ENCODE measurements around the gene PRR36. TPM values are rescaled to one million over a fixed set of nuclear protein-coding genes. Genes with fewer than 3 reads are reported as not detected.

PRR36 gene
- total RNA-seq, 1 experiment from 2014 or later, result 21.9 TPM

GRCh38 chr19:7908078-7908699 is 34.0 kb upstream of the PRR36 start:
- no peak overlapping the region for H3K4me3 Mint-ChIP-seq

More at GRCh38 chr19:7908078-7908699, 34.0 kb upstream of the PRR36 start:
- H3K27me3 Mint-ChIP-seq (ENCODE audit: low read depth), result peaks cover 4% of the 10 kb centered on the region
- ATAC-seq (peak; percentile 8; the same call in 1 of the 2 replicates), DNase-seq (ENCODE audit: low spot score) (no peak)
- TF ChIP-seq E2F5 (CRISPR knock-in tag; IDR thresholded peaks at IDR 0.05) (no peak), SP1 (CRISPR knock-in tag; conservative IDR thresholded peaks at IDR 0.05) (no peak), TEAD1 (CRISPR knock-in tag; IDR thresholded peaks at IDR 0.05) (no peak), GABPB1 (CRISPR knock-in tag; IDR thresholded peaks at IDR 0.05) (no peak), PRRX2 (CRISPR knock-in tag; IDR thresholded peaks at IDR 0.05) (no peak), TP53 (CRISPR knock-in tag; IDR thresholded peaks at IDR 0.05) (no peak), GRHL2 (CRISPR knock-in tag; IDR thresholded peaks at IDR 0.05; ENCODE audit: insufficient replicate concordance, severe bottlenecking) (no peak), CREM (CRISPR knock-in tag; IDR thresholded peaks at IDR 0.05) (no peak), FOXP4 (CRISPR knock-in tag; IDR thresholded peaks at IDR 0.05) (no peak), MYBL2 (CRISPR knock-in tag; IDR thresholded peaks at IDR 0.05) (no peak), NFE2L1 (CRISPR knock-in tag; IDR thresholded peaks at IDR 0.05) (no peak), JAZF1 (CRISPR knock-in tag; IDR thresholded peaks at IDR 0.05) (no peak), ZNF416 (CRISPR knock-in tag; IDR thresholded peaks at IDR 0.05) (no peak)
- TF ChIP-seq, protein P1, sequence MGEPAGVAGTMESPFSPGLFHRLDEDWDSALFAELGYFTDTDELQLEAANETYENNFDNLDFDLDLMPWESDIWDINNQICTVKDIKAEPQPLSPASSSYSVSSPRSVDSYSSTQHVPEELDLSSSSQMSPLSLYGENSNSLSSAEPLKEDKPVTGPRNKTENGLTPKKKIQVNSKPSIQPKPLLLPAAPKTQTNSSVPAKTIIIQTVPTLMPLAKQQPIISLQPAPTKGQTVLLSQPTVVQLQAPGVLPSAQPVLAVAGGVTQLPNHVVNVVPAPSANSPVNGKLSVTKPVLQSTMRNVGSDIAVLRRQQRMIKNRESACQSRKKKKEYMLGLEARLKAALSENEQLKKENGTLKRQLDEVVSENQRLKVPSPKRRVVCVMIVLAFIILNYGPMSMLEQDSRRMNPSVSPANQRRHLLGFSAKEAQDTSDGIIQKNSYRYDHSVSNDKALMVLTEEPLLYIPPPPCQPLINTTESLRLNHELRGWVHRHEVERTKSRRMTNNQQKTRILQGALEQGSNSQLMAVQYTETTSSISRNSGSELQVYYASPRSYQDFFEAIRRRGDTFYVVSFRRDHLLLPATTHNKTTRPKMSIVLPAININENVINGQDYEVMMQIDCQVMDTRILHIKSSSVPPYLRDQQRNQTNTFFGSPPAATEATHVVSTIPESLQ (CRISPR knock-in tag; IDR thresholded peaks at IDR 0.05), result no peak
- TF ChIP-seq, protein P2, sequence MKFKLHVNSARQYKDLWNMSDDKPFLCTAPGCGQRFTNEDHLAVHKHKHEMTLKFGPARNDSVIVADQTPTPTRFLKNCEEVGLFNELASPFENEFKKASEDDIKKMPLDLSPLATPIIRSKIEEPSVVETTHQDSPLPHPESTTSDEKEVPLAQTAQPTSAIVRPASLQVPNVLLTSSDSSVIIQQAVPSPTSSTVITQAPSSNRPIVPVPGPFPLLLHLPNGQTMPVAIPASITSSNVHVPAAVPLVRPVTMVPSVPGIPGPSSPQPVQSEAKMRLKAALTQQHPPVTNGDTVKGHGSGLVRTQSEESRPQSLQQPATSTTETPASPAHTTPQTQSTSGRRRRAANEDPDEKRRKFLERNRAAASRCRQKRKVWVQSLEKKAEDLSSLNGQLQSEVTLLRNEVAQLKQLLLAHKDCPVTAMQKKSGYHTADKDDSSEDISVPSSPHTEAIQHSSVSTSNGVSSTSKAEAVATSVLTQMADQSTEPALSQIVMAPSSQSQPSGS (CRISPR knock-in tag; IDR thresholded peaks at IDR 0.05; ENCODE audit: borderline replicate concordance, low read depth), result no peak
- TF ChIP-seq, protein P3, sequence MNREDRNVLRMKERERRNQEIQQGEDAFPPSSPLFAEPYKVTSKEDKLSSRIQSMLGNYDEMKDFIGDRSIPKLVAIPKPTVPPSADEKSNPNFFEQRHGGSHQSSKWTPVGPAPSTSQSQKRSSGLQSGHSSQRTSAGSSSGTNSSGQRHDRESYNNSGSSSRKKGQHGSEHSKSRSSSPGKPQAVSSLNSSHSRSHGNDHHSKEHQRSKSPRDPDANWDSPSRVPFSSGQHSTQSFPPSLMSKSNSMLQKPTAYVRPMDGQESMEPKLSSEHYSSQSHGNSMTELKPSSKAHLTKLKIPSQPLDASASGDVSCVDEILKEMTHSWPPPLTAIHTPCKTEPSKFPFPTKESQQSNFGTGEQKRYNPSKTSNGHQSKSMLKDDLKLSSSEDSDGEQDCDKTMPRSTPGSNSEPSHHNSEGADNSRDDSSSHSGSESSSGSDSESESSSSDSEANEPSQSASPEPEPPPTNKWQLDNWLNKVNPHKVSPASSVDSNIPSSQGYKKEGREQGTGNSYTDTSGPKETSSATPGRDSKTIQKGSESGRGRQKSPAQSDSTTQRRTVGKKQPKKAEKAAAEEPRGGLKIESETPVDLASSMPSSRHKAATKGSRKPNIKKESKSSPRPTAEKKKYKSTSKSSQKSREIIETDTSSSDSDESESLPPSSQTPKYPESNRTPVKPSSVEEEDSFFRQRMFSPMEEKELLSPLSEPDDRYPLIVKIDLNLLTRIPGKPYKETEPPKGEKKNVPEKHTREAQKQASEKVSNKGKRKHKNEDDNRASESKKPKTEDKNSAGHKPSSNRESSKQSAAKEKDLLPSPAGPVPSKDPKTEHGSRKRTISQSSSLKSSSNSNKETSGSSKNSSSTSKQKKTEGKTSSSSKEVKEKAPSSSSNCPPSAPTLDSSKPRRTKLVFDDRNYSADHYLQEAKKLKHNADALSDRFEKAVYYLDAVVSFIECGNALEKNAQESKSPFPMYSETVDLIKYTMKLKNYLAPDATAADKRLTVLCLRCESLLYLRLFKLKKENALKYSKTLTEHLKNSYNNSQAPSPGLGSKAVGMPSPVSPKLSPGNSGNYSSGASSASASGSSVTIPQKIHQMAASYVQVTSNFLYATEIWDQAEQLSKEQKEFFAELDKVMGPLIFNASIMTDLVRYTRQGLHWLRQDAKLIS (CRISPR knock-in tag; IDR thresholded peaks at IDR 0.05; ENCODE audit: borderline replicate concordance), result no peak
- TF ChIP-seq, protein P4, sequence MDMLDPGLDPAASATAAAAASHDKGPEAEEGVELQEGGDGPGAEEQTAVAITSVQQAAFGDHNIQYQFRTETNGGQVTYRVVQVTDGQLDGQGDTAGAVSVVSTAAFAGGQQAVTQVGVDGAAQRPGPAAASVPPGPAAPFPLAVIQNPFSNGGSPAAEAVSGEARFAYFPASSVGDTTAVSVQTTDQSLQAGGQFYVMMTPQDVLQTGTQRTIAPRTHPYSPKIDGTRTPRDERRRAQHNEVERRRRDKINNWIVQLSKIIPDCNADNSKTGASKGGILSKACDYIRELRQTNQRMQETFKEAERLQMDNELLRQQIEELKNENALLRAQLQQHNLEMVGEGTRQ (CRISPR knock-in tag; IDR thresholded peaks at IDR 0.05), result no peak
- TF ChIP-seq, protein P5, sequence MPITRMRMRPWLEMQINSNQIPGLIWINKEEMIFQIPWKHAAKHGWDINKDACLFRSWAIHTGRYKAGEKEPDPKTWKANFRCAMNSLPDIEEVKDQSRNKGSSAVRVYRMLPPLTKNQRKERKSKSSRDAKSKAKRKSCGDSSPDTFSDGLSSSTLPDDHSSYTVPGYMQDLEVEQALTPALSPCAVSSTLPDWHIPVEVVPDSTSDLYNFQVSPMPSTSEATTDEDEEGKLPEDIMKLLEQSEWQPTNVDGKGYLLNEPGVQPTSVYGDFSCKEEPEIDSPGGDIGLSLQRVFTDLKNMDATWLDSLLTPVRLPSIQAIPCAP (CRISPR knock-in tag; IDR thresholded peaks at IDR 0.05), result no peak
- no peak overlapping the region for H3K27ac Mint-ChIP-seq
- peaks cover 12% of the 10 kb centered on the region for H3K4me1 Mint-ChIP-seq
- no peaks in the 10 kb centered on the region for H3K9me3 Mint-ChIP-seq
- H3K36me3 Mint-ChIP-seq, result peaks cover 11% of the 10 kb centered on the region
- ChIA-PET CTCF (interaction anchor here (0.6 to 5.1 kb wide), 17 partner anchors 11 to 482 kb away, joined by 3 to 70 read pairs (median 5); partner anchors contain the start of genes LRRC8E, PET100, PRR36 and RAB11B), POLR2A (interaction anchor here (1.3 kb wide), 1 partner anchor 8 kb away, joined by 4 read pairs; no protein-coding TSS in a partner anchor)
